Measurements from ENCODE around the gene ZDHHC16. TPM values are rescaled to one million over a fixed set of nuclear protein-coding genes. Genes with fewer than 3 reads are reported as not detected.
"Not testable (repeated sequence)": the region's sequence is repeated elsewhere in the genome, so short reads cannot be mapped to it uniquely, and the experiment has no call there.

Gene ZDHHC16
- polyA plus RNA-seq, 3 donors: 16.3 to 26.4 (median 24.1) TPM

GRCh38 chr10:97404044-97404443, 41.9 kb upstream of the ZDHHC16 start:
- peaks cover 80 to 88% of the 10 kb centered on the region in 2 donors for H3K4me1 ChIP-seq (ENCODE audit: control insufficient read depth in 1 of 2, insufficient read depth in 2 of 2, low read length in 2 of 2)
- no peak overlapping the region for H3K9ac ChIP-seq (ENCODE audit: insufficient read depth, low read length, poor library complexity, severe bottlenecking)
- no peaks in the 10 kb centered on the region for H3K9me3 ChIP-seq (replicated peaks in 1 of 2; ENCODE audit: control insufficient read depth in 1 of 2, insufficient read depth in 1 of 2, low read length in 2 of 2)
- peaks cover 23% of the 10 kb centered on the region for H3K79me2 ChIP-seq (ENCODE audit: insufficient read depth, low read length)
- H2AFZ ChIP-seq (ENCODE audit: insufficient read depth, low read depth, low read length, poor library complexity, severe bottlenecking): no peak overlapping the region
- no peak for DNase-seq
- no peaks in the 10 kb centered on the region for H3K27me3 ChIP-seq (ENCODE audit: control insufficient read depth in 2 of 2, insufficient read depth in 2 of 2, low read length in 2 of 2)
- peaks cover 0 to 11% of the 10 kb centered on the region in 2 donors for H3K36me3 Mint-ChIP-seq
- peak overlapping the region in 5 of 7 donors; percentile 5 to 98 (median 66) for H3K27ac Mint-ChIP-seq
- TF ChIP-seq, protein P1, sequence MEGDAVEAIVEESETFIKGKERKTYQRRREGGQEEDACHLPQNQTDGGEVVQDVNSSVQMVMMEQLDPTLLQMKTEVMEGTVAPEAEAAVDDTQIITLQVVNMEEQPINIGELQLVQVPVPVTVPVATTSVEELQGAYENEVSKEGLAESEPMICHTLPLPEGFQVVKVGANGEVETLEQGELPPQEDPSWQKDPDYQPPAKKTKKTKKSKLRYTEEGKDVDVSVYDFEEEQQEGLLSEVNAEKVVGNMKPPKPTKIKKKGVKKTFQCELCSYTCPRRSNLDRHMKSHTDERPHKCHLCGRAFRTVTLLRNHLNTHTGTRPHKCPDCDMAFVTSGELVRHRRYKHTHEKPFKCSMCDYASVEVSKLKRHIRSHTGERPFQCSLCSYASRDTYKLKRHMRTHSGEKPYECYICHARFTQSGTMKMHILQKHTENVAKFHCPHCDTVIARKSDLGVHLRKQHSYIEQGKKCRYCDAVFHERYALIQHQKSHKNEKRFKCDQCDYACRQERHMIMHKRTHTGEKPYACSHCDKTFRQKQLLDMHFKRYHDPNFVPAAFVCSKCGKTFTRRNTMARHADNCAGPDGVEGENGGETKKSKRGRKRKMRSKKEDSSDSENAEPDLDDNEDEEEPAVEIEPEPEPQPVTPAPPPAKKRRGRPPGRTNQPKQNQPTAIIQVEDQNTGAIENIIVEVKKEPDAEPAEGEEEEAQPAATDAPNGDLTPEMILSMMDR (IDR thresholded peaks at IDR 0.05): no peak
- peaks cover 0 to 2% (median 0%) of the 10 kb centered on the region in 3 donors for H3K27me3 Mint-ChIP-seq (ENCODE audit: low read depth in 3 of 3)
- H3K36me3 ChIP-seq (replicated peaks in 1 of 2; ENCODE audit: control insufficient read depth in 1 of 2, insufficient read depth in 2 of 2, low read length in 2 of 2): peaks cover 0 to 1% of the 10 kb centered on the region in 2 donors
- no peak overlapping the region for H3K4me2 ChIP-seq (replicated peaks; ENCODE audit: extremely low read depth, low read length, poor library complexity, severe bottlenecking)
- H3K4me3 ChIP-seq (replicated peaks in 1 of 3; ENCODE audit: low read depth in 2 of 3, low read length in 3 of 3): no peak overlapping the region
- peak overlapping the region in 1 of 2 donors; percentile 90 for H3K27ac ChIP-seq (ENCODE audit: low read depth in 1 of 2, low read length in 2 of 2)
- H3K4me1 Mint-ChIP-seq: peaks cover 63% of the 10 kb centered on the region
- peaks cover 6% of the 10 kb centered on the region for H4K20me1 ChIP-seq (ENCODE audit: insufficient read depth, low read length)
- H3K4me3 Mint-ChIP-seq: no peak overlapping the region
- intact Hi-C loops (cut with micrococcal nuclease): loop anchor here (5.0 kb wide), 2 partner anchors 37 to 93 kb away; partner anchors contain the start of genes MMS19 (in 1 of the 2) and UBTD1 (in 1 of the 2)
- H3K9me3 Mint-ChIP-seq: no peaks in the 10 kb centered on the region

DNA sequence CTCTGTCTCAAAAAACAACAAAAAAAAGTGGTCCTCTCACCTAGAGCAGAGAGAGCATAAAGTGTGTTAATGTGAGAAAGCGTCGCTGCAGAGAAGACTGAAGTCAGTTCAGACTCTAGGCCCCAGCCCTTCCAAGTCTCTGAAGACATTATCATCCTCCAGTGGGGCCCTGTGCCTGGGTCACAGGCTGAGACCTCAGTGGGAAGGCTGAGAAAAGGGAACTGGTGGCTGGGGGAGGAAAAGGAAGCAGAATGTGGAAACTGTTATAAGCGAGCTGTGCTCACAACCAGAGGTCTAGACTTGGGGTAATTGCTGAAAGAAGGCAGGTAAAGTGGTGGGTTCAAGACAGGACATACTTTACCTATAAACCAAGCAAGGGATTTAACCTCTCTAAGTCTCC, 39.9 kb upstream of the ZDHHC16 start:
- H3K4me2 ChIP-seq (replicated peaks; ENCODE audit: extremely low read depth, low read length, poor library complexity, severe bottlenecking): peak overlapping the region; percentile 15
- intact Hi-C loops (cut with micrococcal nuclease): loop anchor here in 1 of 2 donors (5.0 kb wide), 1 partner anchor 91 kb away; the partner anchor contains the start of genes MMS19 and UBTD1
- peak; percentile 82 to 89 (median 88) for DNase-seq
- Mint-ChIP-seq H3K36me3 (peaks cover 0 to 4% of the 10 kb centered on the region in 2 donors), H3K9me3 (peaks cover 0 to 2% (median 0%) of the 10 kb centered on the region in 7 donors), H3K4me1 (peaks cover 67% of the 10 kb centered on the region), H3K27me3 (ENCODE audit: low read depth in 3 of 3) (peaks cover 0 to under 1% (median 0%) of the 10 kb centered on the region in 3 donors), H3K27ac (peak overlapping the region; percentile 95 to 99 (median 98)), H3K4me3 (peak overlapping the region; percentile 27 to 56)
- peak overlapping the region in 1 of 3 experiments; percentile 55 for H3K4me3 ChIP-seq (replicated peaks in 1 of 3; ENCODE audit: low read depth in 2 of 3, low read length in 3 of 3)
- H3K27me3 ChIP-seq (ENCODE audit: control insufficient read depth in 2 of 2, insufficient read depth in 2 of 2, low read length in 2 of 2): no peaks in the 10 kb centered on the region
- H4K20me1 ChIP-seq (ENCODE audit: insufficient read depth, low read length): no peaks in the 10 kb centered on the region
- peak overlapping the region; percentile 62 for H2AFZ ChIP-seq (ENCODE audit: insufficient read depth, low read depth, low read length, poor library complexity, severe bottlenecking)
- peaks cover 76 to 89% of the 10 kb centered on the region in 2 donors for H3K4me1 ChIP-seq (ENCODE audit: control insufficient read depth in 1 of 2, insufficient read depth in 2 of 2, low read length in 2 of 2)
- H3K9ac ChIP-seq (ENCODE audit: insufficient read depth, low read length, poor library complexity, severe bottlenecking): peak overlapping the region; percentile 51
- no peaks in the 10 kb centered on the region for H3K9me3 ChIP-seq (replicated peaks in 1 of 2; ENCODE audit: control insufficient read depth in 1 of 2, insufficient read depth in 1 of 2, low read length in 2 of 2)
- peaks cover 7% of the 10 kb centered on the region for H3K79me2 ChIP-seq (ENCODE audit: insufficient read depth, low read length)
- TF ChIP-seq, protein P1 (IDR thresholded peaks at IDR 0.05): no peak
- no CpG with 5 or more reads among the region's 3 CpGs for WGBS (ENCODE audit: insufficient coverage)
- peak overlapping the region; percentile 88 to 90 for H3K27ac ChIP-seq (ENCODE audit: low read depth in 1 of 2, low read length in 2 of 2)
- no peaks in the 10 kb centered on the region for H3K36me3 ChIP-seq (replicated peaks in 1 of 2; ENCODE audit: control insufficient read depth in 1 of 2, insufficient read depth in 2 of 2, low read length in 2 of 2)

DNA sequence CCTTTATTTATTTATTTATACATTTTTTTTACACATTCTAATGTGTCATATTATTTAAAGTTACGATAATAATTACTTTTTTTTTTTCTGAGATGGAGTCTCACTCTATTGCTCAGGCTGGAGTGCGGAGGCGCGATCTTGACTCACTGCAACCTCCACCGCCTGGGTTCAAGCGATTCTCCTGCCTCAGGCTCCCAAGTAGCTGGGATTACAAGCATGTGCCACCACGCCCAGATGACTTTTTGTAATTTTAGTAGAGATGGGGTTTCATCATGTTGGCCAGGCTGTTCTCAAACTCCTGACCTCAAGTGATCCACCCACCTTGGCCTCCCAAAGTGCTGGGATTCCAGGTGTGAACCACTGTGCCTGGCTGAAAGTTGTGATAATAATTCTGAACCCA, 39.5 kb upstream of the ZDHHC16 start:
- H2AFZ ChIP-seq (ENCODE audit: insufficient read depth, low read depth, low read length, poor library complexity, severe bottlenecking); H3K9me3 ChIP-seq (replicated peaks in 1 of 2; ENCODE audit: control insufficient read depth in 1 of 2, insufficient read depth in 1 of 2, low read length in 2 of 2): not testable (repeated sequence)
- H3K4me2 ChIP-seq (replicated peaks; ENCODE audit: extremely low read depth, low read length, poor library complexity, severe bottlenecking): peak overlapping the region; percentile 15

More for the DNA sequence above, 39.5 kb upstream of the ZDHHC16 start:
- H3K4me3 Mint-ChIP-seq: peak overlapping the region in 1 of 2 donors; percentile 56
- peak overlapping the region; percentile 51 for H3K9ac ChIP-seq (ENCODE audit: insufficient read depth, low read length, poor library complexity, severe bottlenecking)
- peaks cover 78 to 90% of the 10 kb centered on the region in 2 donors for H3K4me1 ChIP-seq (ENCODE audit: control insufficient read depth in 1 of 2, insufficient read depth in 2 of 2, low read length in 2 of 2)
- H3K27ac Mint-ChIP-seq: peak overlapping the region; percentile 95 to 99 (median 98)
- not testable (repeated sequence) for H3K27me3 Mint-ChIP-seq (ENCODE audit: low read depth in 3 of 3); H3K27me3 ChIP-seq (ENCODE audit: control insufficient read depth in 2 of 2, insufficient read depth in 2 of 2, low read length in 2 of 2); DNase-seq; H4K20me1 ChIP-seq (ENCODE audit: insufficient read depth, low read length); H3K79me2 ChIP-seq (ENCODE audit: insufficient read depth, low read length); H3K9me3 Mint-ChIP-seq; H3K36me3 Mint-ChIP-seq; H3K36me3 ChIP-seq (replicated peaks in 1 of 2; ENCODE audit: control insufficient read depth in 1 of 2, insufficient read depth in 2 of 2, low read length in 2 of 2)
- peaks cover 67% of the 10 kb centered on the region for H3K4me1 Mint-ChIP-seq
- H3K4me3 ChIP-seq (replicated peaks in 1 of 3; ENCODE audit: low read depth in 2 of 3, low read length in 3 of 3): peak overlapping the region in 1 of 3 experiments; percentile 55
- intact Hi-C loops (cut with micrococcal nuclease): loop anchor here in 1 of 2 donors (5.0 kb wide), 1 partner anchor 91 kb away; the partner anchor contains the start of genes MMS19 and UBTD1
- WGBS (ENCODE audit: insufficient coverage): no CpG with 5 or more reads among the region's 7 CpGs
- H3K27ac ChIP-seq (ENCODE audit: low read depth in 1 of 2, low read length in 2 of 2): peak overlapping the region; percentile 88 to 90
